HG03469 (cell line): ENCODE measurements around the gene B3GNT3.

Source experiments
- ATAC-seq: cut with Tn5 transposase; IDR thresholded peaks from one replicate; pipeline ENCODE4 v1.9.1; 2021; ENCODE audit warnings: mild to moderate bottlenecking, moderate library complexity, moderate number of reproducible peaks; ENCODE audit not compliant: unreplicated experiment

Gene B3GNT3

DNA sequence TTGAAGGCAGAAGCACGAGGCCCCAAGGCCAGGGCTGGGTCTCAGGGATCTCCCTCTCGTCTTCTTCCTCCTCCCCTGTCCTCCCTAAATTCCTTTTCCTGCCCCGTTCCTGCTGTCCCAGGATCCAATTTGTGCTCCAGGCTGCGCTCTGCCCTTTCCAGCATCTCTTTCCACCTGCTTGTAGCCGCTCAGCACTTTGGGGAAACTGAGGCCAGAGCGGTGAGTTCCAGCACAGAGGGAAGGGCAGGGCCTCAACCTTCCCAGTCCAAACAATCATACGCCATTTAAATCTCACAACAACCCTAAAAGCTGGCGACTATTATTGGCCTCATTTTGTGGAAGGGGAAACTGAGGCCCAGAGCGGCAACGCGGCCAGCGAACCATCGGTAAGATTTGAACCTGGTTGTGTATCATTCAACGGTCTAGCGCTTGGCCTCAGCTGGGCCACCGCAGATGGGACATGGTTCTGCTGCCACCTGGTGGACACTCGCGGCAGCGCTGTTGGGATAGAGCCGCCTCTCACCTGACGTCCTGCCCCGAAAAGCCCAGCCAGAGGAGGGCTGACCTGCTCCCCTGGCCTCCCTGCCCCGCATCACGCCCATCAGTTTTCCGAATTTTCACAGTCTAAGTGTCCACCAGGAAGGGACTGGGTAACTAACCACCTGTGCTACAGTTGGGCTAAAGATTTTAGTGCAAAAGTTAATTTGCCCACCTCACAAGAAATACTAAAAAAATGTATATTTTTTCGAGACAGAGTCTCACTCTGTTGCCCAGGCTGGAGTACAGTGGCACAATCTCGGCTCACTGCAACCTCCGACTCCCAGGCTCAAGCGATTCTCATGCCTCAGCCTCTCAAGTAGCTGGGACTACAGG, 60.6 kb downstream of the B3GNT3 start:
- ATAC-seq = no peak

DNA sequence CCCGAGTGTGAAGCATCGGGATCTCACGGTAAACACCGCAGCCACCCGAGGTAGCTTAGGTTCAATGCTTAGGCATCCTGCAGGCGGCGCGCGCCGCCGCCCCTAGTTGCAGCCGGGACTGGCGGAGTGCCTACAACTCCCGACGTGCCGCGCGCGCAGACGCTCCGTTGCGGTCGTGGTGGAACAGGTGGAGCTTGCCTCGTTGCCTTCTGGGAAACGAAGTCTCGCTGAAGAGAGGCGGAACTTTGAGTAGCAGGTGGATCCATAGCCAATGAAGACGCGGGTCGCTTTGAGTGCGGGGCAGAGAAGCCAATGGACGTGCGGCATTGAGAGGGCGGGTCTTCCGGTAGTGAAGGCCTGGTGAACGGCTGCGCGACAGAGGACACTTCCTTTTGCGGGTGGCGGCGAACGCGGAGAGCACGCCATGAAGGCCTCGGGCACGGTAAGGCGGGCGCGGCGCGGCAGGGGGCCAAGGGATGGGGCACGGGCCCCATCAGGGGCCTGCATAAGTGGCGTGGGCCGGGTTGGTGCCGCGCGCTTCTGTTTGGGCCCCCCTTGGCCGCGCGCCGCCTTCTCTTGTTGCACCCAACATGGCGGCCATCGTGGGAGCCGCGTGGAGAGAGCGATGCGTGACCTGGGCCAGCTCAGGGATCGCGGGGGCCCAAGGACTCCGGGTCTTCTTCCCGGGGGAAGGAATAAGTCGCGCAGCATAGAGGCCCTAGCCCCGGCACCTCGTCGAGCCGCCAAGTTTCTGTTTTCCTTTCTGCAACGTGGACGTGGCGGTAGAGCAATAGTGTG, 64.8 kb downstream of the B3GNT3 start, which contains the start of gene RPL18A:
TSS of gene RPL18A (plus strand) at position 378 of the 798 bp plus-strand sequence. CDS start at position 425, 47 bp downstream.
- ATAC-seq = peak; percentile 77

DNA sequence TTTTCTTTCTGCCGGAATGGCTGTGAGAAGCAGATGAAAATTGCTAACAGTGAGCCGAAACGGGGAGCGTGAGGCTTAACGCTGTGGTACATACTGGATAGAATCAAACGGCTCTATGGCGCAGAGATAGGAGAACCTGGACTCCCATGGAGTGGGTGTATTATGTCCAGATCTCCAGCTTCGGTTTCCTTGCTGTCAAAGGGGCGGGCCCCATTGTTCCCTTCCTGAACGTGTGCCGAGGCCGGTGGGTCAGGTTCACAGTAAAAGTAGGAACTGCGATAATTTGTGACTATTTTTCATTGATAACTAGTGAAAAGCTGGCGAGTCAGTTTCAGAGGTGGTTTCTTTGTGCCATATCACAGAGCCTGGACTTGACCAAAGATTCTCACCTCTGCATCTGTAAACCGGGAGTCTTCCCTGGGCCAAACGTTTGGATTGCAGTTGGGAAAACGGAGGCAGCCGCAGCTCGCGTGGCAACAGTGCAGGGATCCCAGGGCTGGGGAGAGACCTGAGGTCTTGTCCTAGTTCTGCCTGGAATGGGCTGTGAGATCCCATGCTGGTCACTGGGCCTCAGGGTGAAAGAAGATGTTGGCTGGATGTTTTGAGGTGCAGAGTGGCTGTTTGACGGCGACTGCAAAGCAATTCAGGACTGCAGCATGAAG, 65.5 kb downstream of the B3GNT3 start:
- ATAC-seq = no peak

DNA sequence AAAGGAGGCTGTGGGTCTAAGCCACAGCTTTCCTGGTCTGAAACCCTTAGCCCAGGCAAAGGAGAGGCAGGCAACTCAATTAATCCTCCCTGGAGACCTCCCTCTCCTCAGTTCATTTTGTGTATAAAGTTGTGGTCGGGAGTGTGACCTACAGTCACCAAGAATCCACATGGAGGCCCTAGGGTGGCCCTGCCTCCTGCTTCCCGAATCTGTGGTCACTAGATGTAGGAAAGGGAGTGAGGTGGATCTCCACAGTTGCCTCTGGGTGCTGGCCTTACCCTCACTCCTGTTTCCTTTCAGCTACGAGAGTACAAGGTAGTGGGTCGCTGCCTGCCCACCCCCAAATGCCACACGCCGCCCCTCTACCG, 66.0 kb downstream of the B3GNT3 start:
- no peak for ATAC-seq

DNA sequence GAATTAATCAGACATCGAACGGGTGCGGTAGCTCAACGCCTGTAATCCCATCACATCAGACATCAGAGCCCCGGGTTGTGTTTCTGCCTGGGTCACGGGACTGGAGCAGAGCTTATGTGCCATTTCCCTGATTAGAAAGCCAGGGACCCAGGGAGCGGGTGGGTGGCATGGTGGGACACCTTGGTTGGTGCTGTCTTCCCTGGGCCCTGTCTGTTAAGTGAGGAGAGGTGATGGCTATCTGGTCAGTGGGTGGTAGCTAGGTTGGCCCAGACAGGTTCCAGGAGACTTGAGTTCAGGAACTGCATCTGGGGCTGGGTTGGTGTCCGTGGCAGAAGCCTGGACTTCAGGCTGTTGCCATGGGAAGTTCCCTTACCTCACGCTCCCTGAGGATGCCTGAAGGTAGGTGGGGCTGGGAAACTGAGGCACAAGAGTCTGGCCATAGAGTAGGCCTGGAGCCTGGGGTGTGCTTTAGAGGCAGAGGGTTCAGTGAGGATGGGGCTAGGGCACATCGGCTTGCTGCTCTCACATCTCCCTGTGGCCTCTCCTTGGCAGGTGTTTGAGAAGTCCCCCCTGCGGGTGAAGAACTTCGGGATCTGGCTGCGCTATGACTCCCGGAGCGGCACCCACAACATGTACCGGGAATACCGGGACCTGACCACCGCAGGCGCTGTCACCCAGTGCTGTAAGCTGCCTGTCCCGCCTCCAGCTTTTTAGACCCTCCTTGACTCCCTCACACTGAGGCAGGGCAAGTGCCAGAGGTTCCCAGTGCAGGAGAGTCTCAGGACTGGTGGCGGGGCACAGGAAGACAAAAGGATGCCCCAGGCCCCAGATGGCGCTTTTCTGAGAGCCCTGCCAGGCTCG, 66.8 kb downstream of the B3GNT3 start:
- ATAC-seq = no peak

DNA sequence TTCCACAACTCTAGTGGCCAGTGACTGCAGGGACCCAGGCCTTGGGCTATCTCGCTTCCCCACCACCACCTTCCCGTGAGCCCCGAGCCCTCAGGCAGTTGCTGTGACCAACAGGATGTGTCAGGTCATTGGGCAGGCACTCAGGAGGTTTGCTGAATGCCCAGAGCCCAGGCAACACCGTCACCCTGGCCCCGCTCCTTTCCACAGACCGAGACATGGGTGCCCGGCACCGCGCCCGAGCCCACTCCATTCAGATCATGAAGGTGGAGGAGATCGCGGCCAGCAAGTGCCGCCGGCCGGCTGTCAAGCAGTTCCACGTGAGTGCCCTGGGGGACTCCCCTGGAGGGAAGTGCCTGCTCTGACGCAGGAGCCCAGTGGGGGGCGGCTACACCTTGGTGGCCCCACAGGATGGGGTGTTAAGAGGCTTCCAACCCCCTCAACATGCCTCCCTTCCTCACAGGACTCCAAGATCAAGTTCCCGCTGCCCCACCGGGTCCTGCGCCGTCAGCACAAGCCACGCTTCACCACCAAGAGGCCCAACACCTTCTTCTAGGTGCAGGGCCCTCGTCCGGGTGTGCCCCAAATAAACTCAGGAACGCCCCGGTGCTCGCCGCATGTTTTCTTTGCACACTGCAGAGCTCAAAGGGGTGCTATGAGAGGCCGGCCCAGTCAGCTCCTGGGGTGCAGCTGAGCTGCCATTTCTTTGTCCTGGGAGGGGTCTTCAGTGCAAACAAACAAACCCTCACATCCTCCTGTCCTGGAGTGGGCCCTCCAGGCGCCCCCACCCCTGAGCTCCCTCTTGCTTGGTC, 68.0 kb downstream of the B3GNT3 start:
- ATAC-seq = no peak
